Stimulated activated CD8-positive, alpha-beta memory T cell treated with anti-CD3 and anti-CD28 coated beads, Interleukin-7, amount 100 ng/mL, for 48 hours (primary cell): ENCODE data around the gene RPS28.
"Not testable (repeated sequence)": the region's sequence is repeated elsewhere in the genome, so short reads cannot be mapped to it uniquely, and the experiment has no call there.

Source experiments
- DNase-seq, 2 donors: peaks; one replicate each; pipeline ENCODE4 v3.0.0-alpha.2; 2020; ENCODE audit warnings: low read depth in 1 of 2; ENCODE audit errors: extremely low read depth in 1 of 2

Gene RPS28

GRCh38 chr19:8321067-8321985, at the start of gene RPS28, which contains the start of gene NDUFA7:
TSS of gene RPS28 (plus strand) at chr19:8321496. CDS start at chr19:8321531, 35 bp downstream.
TSS of gene NDUFA7 (minus strand) at chr19:8321375. CDS start at chr19:8321358, 17 bp downstream.
- DNase-seq: peak; percentile 91 to 92

DNA sequence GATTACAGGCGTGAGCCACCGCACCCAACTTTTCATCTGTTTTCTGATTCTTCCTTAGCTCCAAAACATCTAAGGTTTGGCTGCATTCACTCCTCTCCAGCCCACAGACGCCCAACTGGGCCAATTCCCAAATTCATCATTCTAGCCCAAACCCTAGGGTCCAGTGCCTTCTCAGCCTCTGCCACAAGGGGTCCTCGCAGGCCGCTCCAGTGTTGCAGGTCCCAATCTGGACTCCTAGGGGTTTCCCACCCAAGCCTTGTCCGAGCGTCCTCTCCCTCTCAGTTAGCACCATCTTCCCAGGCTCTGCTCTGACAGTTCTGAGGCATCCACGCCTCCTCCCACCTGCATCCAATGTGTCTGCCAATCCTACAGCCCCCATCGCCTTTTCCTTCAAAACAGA, 44.8 kb upstream of the RPS28 start:
- DNase-seq: not testable (repeated sequence)

- DNase-seq: not testable (repeated sequence)
Observed at GRCh38 chr19:8291337-8291736, 30.0 kb upstream of the RPS28 start.

GRCh38 chr19:8302357-8302691, 19.0 kb upstream of the RPS28 start:
- DNase-seq: no peak

- no peak for DNase-seq
Observed at GRCh38 chr19:8302734-8303133, 18.6 kb upstream of the RPS28 start.

DNA sequence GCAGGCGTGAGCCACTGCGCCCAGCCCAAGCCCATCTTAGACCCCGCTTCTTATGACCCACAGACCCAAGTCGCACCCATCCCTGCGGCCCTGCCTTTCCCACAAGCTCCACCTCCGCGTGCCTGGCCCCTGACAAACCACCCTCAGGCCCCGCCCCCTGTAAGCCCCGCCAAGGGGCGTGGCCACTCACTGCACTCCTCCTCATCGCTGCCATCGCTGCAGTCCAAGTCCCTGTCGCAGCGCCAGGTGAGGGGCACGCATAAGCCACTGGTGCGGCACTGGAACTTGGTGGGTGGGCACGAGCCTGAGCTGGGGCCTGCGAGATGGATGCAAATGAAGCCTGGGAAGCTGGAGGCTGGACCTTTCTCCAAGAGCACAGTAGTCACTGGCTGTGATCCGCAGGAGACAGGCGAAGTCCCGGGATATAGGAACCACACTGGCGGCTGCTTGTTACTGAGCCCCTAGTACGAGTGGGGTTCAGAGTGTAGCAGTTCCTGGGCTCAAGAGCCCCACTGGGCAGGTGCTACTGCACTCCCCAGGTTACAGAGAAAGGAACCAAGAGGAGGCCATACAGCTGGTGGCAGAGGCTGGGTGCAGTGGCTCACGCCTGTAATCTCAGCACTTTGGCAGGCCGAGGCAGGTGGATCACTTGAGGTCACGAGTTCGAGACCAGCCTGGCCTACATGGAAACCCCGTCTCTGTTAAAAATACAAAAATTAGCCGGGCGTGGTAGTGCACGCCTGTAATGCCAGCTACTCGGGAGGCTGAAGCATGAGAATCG, 16.3 kb upstream of the RPS28 start:
- DNase-seq: no peak

DNA sequence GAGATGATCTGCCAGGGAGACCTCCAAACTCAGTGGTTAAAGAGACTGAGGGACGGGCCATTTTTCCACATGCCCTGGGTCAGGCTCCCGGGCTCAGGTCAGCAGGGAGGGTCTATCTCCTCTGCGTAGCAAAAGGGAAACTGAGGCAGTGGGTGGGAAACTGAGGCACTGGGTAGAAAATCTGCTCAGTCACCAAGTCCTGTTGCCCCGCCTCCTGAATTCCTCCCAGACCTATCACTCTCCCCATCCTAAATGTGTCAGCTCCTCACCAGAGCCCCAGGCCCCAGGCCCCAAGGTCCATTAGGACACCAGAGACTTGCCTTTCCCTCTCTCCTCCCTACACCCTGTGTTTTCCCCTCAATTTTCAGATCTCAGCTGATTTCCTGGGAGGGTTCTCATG, 15.5 kb upstream of the RPS28 start:
- no peak for DNase-seq

DNA sequence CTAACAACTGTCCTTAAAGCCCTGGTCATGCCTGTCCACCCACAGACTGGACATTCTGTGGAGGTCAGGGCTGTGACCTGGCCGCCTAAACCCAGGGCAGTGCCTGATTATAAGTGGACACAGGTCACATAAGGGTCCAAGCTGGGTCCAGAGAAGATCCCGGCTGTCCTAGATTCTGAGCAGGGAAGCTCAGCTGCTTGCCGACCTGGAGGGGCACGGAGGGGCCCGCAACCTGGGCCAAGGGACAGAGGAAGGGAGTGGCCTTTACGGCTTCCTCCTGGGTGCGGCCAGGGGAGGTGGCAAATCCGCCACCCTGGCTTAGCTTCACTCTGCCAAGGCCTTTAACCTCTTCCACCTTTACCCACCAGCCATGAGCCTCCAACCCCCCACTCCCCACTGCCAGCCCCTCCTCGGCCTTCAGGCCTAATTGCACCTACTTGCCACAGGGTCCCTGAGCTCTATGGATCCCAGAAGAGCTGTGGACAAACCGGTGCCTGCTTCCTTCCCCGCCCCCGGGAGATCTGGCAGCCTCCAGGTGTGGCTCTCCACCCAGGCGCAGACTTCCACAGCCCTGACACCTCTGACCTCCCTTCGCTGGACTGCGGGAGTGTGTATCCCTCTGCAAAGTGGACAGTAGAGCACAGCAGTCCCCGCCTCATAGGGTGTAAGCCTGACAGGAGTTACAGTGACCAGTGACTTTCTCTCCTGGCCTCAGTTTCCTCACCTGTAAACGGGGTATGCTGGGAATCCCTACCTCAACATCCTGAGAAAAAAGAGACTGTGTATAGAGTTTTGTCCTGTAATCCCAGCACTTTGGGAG, 14.9 kb upstream of the RPS28 start:
- no peak for DNase-seq

DNA sequence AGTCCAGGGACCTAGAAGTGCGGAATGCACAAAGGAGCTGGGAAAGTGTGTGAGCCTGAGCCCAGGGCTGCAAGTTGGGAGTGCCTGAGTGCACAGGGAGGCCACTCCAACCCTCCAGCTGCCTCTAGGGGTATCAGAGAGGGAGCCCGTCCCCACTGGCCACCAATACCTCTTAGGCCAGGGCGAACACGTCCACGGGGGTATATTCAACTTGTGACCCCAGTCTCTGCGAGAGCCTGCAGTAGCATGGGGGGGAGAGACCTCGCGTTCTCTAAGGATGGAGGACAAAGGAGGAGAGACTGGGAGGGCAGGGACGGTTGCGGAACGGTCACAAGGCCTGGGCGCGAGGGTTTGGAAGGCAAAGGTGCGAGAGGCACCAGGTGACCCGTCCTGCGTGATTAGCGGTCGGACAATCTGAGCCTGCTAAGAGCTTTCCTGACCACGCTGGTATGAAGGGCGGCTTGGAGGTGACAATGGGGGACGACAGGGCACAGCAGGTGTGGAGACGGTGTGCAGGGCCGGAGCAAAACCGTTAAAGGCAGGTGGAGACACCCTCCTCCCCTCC, 13.8 kb upstream of the RPS28 start:
- no peak for DNase-seq

DNA sequence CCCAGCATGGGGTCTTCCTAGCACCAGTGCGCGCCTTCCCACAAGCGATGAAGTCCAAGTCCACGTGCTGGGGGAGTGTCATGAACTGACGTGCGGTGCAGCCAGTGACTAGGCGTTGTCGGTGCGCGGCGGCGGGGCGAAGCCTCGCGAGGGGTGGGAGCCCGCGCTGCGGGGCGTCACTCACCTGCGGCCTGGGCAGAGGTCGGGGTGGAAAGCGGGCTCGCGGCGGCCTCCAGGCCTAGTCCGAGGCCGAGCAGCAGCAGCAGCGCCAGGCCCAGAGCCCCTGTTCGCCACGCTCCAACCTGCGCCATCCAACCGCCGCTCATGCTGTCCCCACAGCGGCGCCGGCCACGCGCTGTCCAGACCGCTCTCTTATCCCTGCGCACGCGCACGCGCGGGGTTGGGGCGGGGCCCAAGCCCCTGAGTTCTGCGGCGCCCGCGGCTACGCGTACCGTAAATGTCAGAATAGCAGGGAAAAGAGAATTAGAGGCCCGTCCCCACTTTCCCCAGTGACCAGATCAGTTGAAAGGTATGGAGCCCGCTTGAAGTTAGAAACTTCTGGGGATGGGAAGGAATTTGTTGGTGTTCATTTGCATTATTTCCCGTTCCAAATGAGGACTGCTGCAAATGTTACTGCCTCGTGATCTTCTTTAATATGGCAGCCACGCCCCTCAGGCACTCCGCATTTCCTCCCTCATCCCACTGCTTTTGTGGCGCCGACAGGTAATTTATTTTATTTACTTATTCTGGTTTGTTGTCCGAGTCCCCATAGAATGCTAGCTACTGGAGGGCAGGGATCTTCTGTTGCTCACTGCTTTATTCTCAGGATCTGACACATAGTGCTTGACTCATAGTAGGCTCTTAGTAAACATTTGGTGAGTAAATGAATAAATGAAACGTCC, 13.1 kb upstream of the RPS28 start, which contains the start of gene CD320:
Gene CD320 (minus strand): TSS at position 394 of the 902 bp plus-strand sequence. CDS start 68 bp downstream, at position 326.
- DNase-seq: peak; percentile 73 to 82

GRCh38 chr19:8308891-8309291, 12.4 kb upstream of the RPS28 start:
- DNase-seq: no peak

GRCh38 chr19:8310342-8311055, 10.8 kb upstream of the RPS28 start:
- no peak for DNase-seq

- DNase-seq: no peak
Observed at GRCh38 chr19:8311461-8312260, 9.6 kb upstream of the RPS28 start.

GRCh38 chr19:8314981-8315640, 6.2 kb upstream of the RPS28 start:
- DNase-seq: not testable (repeated sequence)

- DNase-seq: no peak
Observed at GRCh38 chr19:8316351-8317125, 4.8 kb upstream of the RPS28 start.

DNA sequence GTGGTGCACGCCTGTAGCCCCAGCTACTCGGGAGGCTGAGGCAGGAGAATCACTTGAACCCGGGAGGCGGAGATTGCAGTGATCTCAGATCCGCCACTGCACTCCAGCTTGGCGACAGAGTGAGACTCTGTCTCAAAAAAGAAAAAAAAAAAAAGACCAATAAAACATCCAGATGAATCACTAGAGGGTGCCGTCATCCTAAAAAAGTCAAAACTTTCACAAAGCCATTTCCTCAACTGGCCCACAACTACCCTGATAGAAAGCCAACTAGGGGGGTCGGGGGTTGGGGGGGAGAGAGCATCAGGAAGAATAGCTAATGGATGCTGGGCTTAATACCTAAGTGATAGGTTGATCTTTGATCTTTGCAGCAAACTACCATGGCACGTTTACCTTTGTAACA, 2.5 kb upstream of the RPS28 start:
- not testable (repeated sequence) for DNase-seq
